Chondrocyte (in vitro differentiated cells): ENCODE data around the gene EID3. TPM values are rescaled to one million over a fixed set of nuclear protein-coding genes. Genes with fewer than 3 reads are reported as not detected.

Experiments
- DNase-seq: peaks from one replicate; pipeline ENCODE4 v3.0.0; 2021; ENCODE audit warnings: mixed read lengths, low spot score
- H3K27ac Mint-ChIP-seq: one replicate; pipeline ENCODE4 v1.8.0; 2021; ENCODE audit warnings: mild to moderate bottlenecking, moderate library complexity, mixed read lengths; ENCODE audit not compliant: unreplicated experiment
- H3K27me3 Mint-ChIP-seq: 2 replicates; pipeline ENCODE4 v1.8.0; 2021; ENCODE audit warnings: low read depth, mixed read lengths
- H3K36me3 Mint-ChIP-seq: 2 replicates; pipeline ENCODE4 v1.8.0; 2021; ENCODE audit warnings: low read depth, mixed read lengths
- H3K4me1 Mint-ChIP-seq: 2 replicates; pipeline ENCODE4 v1.8.0; 2021; ENCODE audit warnings: low read depth, mild to moderate bottlenecking, mixed read lengths
- H3K4me3 Mint-ChIP-seq: one replicate; pipeline ENCODE4 v1.8.0; 2021; ENCODE audit warnings: mild to moderate bottlenecking, moderate library complexity, mixed read lengths; ENCODE audit not compliant: unreplicated experiment
- H3K9me3 Mint-ChIP-seq: 2 replicates; pipeline ENCODE4 v1.8.0; 2021; ENCODE audit warnings: low read depth, mixed read lengths
- CTCF ChIP-seq: fragments of 200-600 bp; sonication (generic); IDR thresholded peaks from 2 replicates; pipeline ENCODE4 v1.5.0; 2021; ENCODE audit warnings: antibody characterized with exemption, mild to moderate bottlenecking, moderate library complexity
- total RNA-seq: library from RNA; stranded (reverse); gene quantifications from 3 replicates; pipeline ENCODE4 v1.2.1, GENCODE V29; 2021

The EID3 gene
- total RNA-seq, 1 donor from 2014 or later: 1.5 TPM

- no peak for DNase-seq
- H3K4me3 Mint-ChIP-seq: no peak overlapping the region
- peaks cover 23% of the 10 kb centered on the region for H3K36me3 Mint-ChIP-seq
- no peaks in the 10 kb centered on the region for H3K27me3 Mint-ChIP-seq
- TF ChIP-seq CTCF: no peak
- no peak overlapping the region for H3K27ac Mint-ChIP-seq
- H3K9me3 Mint-ChIP-seq: no peaks in the 10 kb centered on the region
- peaks cover 15% of the 10 kb centered on the region for H3K4me1 Mint-ChIP-seq
These were observed 45.5 kb downstream of the EID3 start for GRCh38 chr12:104348994-104349494.

GRCh38 chr12:104350211-104351056 lies 46.9 kb downstream of the EID3 start:
- H3K27me3 Mint-ChIP-seq: no peaks in the 10 kb centered on the region
- TF ChIP-seq CTCF: no peak
- peaks cover 2% of the 10 kb centered on the region for H3K4me1 Mint-ChIP-seq
- no peak overlapping the region for H3K4me3 Mint-ChIP-seq
- H3K9me3 Mint-ChIP-seq: no peaks in the 10 kb centered on the region
- H3K36me3 Mint-ChIP-seq: peaks cover 27% of the 10 kb centered on the region
- no peak overlapping the region for H3K27ac Mint-ChIP-seq
- no peak for DNase-seq

- no peak overlapping the region for H3K27ac Mint-ChIP-seq
- H3K27me3 Mint-ChIP-seq: no peaks in the 10 kb centered on the region
- no peak for DNase-seq
- H3K4me1 Mint-ChIP-seq: no peaks in the 10 kb centered on the region
- TF ChIP-seq CTCF: no peak
- H3K9me3 Mint-ChIP-seq: no peaks in the 10 kb centered on the region
- H3K4me3 Mint-ChIP-seq: no peak overlapping the region
- peaks cover 27% of the 10 kb centered on the region for H3K36me3 Mint-ChIP-seq
These were observed 47.8 kb downstream of the EID3 start for GRCh38 chr12:104351057-104351983.

GRCh38 chr12:104352106-104352713 lies 48.7 kb downstream of the EID3 start:
- Mint-ChIP-seq H3K9me3 (no peaks in the 10 kb centered on the region), H3K4me3 (no peak overlapping the region), H3K36me3 (peaks cover 27% of the 10 kb centered on the region), H3K27ac (no peak overlapping the region), H3K27me3 (no peaks in the 10 kb centered on the region), H3K4me1 (no peaks in the 10 kb centered on the region)
- no peak for TF ChIP-seq CTCF
- no peak for DNase-seq
